Measurements from ENCODE around the gene ARSB. TPM values are rescaled to one million over a fixed set of nuclear protein-coding genes. Genes with fewer than 3 reads are reported as not detected.
"Not testable (repeated sequence)": the region's sequence is repeated elsewhere in the genome, so short reads cannot be mapped to it uniquely, and the experiment has no call there.

The ARSB gene
- polyA plus RNA-seq, 4 donors = 17.6 to 20.6 (median 19.0) TPM

DNA sequence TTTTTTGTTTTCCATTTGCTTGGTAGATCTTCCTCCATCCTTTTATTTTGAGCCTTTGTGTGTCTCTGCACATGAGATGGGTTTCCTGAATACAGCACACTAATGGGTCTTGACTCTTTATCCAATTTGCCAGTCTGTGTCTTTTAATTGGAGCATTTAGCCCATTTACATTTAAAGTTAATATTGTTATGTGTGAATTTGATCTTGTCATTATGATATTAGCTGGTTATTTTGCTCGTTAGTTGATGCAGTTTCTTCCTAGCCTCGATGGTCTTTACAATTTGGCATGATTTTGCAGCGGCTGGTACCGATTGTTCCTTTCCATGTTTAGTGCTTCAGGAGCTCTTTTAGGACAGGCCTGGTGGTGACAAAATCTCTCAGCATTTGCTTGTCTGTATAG, 133.2 kb downstream of the ARSB start:
- not testable (repeated sequence) for DNase-seq (ENCODE audit: low read depth in 4 of 4, low spot score in 2 of 4)

DNA sequence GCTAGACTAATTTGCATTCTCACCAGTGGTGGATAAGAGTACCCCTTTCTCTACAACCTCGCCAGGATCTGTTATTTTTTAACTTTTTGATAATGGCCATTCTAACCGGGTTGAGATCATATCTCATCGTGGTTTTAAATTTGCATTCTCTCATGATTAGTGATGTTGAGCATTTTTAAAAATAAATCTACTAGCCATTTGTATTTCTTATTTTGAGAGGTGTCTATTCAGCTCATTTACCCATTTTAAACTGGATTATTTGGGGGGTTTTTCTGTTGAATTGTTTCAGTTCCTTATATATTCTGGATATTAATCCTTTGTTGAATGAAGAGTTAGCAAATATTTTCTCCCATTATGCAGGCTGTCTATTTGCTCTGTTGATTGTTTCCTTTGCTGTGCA, 139.6 kb downstream of the ARSB start:
- DNase-seq (ENCODE audit: low read depth in 4 of 4, low spot score in 2 of 4) = no peak

DNA sequence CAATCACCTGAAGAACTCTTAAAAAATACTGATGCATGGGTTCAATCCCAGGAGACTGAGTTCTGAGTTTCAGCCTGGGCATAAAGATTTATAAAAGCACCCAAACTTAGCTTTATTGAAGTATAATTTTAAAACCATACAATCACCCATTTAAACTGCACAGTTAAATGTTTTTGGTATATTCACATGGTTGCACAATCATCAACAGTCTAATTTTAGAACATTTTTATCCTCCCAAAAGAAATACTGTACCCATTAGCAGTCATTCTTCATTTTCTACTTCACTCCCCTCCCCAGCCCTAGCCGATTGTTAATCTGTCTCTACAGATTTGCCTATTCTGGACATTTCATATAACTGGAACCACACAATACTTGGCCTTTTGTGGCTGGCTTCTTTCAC, 141.7 kb downstream of the ARSB start:
- no peak for DNase-seq (ENCODE audit: low read depth in 4 of 4, low spot score in 2 of 4)

DNA sequence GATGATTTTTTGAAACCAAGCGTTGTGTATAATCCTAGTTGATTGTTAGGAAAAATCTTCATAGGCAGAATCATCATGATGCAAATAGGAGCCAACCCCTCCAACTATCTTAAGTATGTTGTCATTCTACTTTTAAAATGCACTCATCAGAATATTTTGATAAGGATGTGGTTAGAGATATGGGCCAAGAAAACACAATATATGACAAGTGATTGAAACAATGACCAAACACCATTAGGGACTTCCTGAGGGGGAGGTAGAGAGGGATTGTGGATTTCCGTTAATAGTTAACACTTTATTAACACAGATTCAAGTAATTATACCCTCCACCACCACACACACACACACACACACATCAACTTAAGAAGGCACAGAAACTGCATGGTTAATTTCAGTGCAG, 143.3 kb downstream of the ARSB start:
- no peak for DNase-seq (ENCODE audit: low read depth in 4 of 4, low spot score in 2 of 4)

DNA sequence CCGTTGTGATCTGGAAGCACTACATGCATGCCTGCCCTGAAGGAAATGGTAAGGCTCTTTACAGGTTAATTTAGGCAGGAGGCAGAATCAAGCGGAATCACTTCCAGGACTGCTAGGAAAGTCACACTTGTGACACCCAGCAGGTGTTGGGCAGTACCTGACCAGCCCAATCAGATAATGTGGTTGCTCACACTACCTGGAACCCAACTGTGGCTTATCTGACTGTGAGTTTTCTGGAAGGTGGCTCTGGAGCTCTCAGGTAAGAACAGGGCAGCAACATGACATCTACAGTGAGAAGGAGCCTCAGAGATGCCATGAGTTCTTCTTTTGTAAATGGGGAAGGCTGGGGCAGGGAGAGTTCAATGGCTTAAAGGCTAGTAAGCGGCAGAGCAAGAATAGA, 146.4 kb downstream of the ARSB start:
- DNase-seq (ENCODE audit: low read depth in 4 of 4, low spot score in 2 of 4) = no peak

DNA sequence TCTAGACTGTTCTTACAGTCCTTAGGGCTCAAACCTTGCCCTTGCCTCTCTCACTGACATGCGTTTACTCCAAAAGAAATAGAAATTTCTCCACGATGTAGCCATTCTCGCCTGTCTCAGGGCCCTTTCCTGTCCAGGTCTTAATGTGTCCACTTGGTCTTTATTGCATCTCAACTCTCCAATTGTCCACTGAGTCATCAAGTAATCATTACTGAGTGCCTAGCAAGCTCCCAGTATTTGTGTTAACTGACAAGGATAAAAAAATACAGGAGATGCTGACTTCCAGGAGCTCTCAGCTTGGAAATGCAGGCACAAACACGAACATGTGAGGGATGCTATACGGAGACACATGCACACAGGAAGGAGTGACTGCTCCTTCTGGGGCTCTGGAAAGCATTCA, 147.3 kb downstream of the ARSB start:
- DNase-seq (ENCODE audit: low read depth in 4 of 4, low spot score in 2 of 4) = no peak

DNA sequence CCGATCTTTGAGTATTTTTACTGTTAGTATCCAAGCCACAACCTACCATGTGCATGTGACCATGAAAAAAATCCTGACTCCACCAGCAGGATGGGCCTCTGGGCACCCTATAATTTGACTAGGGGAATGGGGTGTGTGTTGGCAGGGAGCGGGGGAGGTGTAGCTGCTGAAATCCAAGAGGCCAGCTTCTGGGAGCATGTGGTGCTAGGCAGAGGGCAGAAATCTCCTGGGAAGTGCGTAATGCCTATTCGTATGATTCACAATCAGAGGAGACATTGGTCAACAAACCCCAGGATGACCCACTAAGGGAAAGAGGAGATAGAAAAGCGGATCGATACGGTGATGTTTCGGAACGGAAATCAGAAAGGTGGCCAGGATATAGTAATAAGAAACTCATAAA, 149.9 kb downstream of the ARSB start:
- DNase-seq (ENCODE audit: low read depth in 4 of 4, low spot score in 2 of 4) = no peak

DNA sequence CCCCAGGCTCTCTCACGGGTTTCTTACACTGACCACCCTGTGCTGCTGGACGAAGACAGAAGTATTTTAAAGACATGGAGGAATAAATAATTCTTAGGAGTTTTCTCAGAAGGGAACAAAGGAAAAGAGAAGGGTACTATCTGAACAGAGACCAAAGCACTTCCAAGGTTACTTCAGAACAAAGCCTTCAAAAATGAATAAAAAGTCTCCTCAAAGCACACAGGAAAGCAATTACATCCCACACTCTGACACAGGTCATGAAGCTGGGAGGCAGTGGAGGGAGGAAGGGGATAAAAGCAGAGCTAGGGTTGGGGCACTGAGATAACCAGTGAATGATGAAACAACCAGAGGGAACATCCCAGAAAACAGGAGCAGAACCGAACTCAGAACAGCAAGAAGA, 151.8 kb downstream of the ARSB start:
- DNase-seq (ENCODE audit: low read depth in 4 of 4, low spot score in 2 of 4) = no peak

DNA sequence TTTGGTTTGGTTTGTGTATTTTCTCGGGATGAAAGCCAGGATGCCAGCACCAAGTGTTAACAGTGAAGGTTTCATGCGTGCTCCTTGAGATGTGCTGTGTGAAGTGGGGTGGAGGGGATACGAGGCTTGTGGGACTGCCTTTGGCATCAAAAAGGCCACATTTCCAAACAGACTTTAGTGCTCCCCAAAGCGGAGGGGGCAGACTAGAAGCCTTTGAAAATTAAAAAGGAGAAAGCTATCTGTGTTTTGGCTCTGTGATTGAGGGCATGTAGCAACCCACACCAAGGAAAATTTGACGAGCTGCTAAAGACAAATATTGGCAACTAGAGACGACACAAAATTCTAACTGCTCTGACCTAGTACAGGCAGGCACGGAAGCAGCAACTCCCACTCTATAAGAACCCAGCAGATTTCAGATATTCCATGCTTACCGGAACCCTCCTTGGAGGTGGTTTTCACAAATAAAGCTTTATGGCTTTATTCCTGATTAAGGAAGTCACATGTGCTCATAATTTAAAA, 154.5 kb downstream of the ARSB start:
- DNase-seq (ENCODE audit: low read depth in 4 of 4, low spot score in 2 of 4) = no peak

DNA sequence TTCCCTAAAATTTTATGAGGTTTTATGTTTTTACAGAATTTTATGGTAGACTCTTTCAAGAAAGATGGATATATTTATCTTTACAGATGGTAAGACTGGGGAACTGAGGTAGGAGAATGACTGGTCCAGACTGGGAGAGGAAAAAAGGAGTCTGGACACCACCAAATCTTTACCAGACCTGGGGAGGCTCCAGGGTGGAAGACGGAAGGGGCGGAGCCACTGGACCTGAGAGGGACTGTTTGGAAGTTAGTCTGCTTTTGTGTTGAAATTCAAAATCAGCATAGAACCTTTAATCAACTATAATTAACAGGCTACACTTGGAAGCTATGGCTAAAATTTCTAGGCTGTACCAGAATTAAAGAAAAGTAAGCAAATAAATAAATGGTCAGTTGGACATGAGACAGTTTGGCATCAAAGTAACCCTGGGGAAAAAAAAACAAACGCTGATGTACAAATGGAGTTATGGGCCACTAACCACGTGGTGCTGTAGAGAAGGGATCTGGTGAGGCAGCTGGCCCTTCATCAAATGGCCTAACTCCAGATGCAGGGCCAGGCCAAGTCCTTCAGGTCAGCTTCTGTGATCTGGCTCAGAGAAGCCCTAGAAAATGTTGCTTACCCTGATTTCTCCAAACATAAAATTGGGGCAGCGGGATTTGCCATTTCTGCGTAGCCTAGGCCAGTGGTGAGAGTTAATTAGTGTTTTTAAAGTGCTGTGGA, 155.1 kb downstream of the ARSB start:
- no peak for DNase-seq (ENCODE audit: low read depth in 4 of 4, low spot score in 2 of 4)

DNA sequence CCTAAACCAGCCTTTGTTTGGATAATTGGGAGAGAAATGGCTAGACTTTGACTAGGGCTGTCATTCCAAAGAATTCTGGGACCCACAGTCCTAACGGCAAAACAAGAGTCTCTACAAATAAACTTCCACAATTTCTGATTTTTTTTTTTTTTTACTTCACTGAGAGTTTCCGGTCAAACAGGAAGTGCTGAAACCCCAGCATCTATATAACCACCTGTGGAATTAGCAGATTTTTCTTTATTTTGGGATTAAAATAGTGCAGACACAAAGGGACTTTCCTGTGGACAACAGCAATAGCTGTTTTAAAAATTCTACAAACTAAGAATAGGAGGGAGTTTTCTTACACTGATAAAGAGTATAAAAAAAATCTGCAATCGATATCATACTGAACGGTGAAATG, 157.4 kb downstream of the ARSB start:
- DNase-seq (ENCODE audit: low read depth in 4 of 4, low spot score in 2 of 4) = no peak

DNA sequence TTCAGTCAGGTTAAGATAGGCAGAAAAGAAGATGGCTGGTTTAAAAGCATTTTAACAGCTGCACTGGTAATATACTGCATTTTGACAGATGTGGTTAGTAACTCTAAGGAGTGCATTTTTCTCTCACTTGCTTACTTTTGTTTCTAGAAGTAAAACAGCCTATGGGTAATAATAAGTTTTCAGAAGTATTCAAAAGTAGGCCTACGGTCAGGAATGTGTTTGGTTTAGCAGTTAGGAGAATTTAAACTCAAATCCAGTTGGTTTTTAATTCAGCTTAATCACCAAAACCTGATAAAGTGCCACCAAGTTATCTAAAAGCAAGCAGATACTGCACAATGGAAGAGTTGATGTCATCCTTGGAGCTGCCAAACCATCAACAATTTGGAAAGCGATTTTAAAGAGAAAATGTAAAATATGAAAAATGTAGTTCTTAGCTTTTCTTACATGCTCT, 160.3 kb downstream of the ARSB start:
- DNase-seq (ENCODE audit: low read depth in 4 of 4, low spot score in 2 of 4) = peak in 1 of 4 donors; percentile 45

DNA sequence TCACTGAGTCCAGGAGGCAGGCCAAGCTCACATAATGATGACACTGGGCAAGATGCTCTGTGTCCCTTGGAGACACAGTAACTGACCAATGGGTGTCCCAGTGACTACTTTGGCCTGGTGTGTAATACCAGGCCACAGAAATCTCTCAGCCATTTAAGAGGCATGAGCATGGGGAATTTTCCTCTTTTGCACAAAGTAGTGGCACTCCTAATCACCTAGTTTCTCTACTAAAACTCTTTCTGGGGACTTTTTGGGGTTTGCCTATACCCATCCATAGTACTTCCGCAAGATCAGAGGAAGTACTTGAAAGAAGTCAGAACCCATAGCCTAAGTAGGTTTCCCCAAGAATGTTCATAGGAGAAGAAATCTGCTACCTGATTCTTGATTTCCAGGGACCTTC, 161.9 kb downstream of the ARSB start:
- DNase-seq (ENCODE audit: low read depth in 4 of 4, low spot score in 2 of 4) = no peak

DNA sequence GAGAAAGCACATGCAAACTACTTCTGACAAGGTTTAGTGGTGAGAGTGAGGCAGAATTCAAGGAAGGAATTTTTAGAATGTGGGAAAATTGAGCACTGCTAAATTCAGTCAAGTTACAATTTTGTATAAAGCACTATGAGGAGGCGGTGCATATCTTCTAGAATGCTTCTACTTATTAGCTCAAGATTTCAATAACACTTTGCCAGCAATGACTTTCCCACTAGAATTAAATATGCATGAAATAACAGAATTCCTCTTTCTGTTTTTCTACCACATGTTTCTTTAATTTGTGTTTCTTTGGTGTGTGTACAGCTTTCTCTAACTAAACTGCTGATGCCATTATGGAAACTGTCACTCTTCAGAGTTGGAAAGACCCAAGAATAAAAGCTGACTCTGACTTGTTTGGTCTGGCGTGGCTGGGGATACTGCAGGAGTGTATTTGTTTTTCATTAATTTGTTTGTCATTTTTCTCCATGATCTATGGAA, 163.5 kb downstream of the ARSB start:
- DNase-seq (ENCODE audit: low read depth in 4 of 4, low spot score in 2 of 4) = peak in 1 of 4 donors; percentile 43

DNA sequence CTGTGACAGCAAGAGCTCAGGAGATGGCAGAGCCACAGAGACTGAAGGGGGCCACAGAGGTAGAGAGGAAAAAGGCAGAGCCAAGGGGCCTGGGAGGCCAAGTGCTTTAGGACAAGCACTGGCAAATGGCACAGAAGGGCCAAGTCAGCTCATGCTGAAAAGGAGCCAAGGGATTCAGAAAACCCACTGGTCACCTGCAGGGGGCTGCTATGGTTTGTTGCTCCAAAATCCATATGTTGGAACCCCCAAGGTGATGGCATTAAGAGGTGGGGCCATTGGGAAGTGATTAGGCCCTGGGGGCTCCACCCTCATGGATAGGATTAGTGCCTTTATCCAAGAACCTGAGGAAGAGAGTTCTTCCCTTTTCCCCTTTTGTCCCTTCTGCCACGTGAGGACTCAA, 165.4 kb downstream of the ARSB start:
- no peak for DNase-seq (ENCODE audit: low read depth in 4 of 4, low spot score in 2 of 4)

DNA sequence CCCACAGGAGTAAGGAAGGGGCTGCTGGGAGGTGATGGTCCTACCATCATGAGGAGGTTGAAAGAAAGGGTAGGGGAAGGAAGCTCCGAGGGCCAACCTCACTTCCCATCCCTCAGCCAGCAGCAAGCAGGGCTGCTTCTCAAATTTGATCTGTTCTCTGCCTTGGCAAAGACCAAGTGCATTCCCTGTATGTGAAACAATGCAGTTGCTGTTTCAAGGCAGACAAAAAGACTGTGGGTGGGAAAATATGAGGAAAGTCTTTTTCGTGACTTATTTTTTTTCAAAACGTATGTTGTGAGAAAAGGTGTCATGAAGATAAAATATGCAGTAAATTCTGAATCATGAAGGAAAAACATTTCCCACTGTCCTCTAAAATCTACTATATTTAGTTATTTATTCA, 165.9 kb downstream of the ARSB start:
- no peak for DNase-seq (ENCODE audit: low read depth in 4 of 4, low spot score in 2 of 4)

DNA sequence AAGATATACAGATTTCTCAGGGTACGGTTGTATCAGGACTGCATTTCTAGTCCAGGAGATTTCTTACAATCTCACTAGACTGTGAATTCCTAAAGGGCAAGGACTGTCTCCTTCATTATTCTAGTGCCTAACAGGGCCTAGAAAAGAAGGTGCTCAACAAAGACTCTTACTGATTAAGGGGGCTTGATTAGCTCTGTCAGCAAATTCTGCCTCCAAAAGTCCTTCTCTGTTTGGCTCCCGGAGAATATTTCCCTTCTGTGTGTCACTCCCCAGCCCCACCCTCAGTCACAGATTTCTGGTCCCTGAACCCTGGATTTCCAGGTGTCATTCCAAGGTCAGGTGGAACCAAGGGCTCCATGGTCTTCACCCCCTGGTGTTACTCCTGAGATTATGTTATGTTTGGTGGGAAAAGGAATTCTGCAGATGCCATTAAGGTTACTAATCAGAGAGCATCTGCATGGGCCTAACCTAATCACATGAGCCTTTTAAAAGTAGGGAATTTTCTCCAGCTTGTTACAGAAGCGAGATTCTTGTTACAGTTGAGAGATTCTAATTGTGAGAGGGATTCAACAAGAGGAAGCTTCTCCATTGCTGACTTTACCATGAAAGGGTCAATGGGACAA, 168.9 kb downstream of the ARSB start:
- DNase-seq (ENCODE audit: low read depth in 4 of 4, low spot score in 2 of 4) = no peak

DNA sequence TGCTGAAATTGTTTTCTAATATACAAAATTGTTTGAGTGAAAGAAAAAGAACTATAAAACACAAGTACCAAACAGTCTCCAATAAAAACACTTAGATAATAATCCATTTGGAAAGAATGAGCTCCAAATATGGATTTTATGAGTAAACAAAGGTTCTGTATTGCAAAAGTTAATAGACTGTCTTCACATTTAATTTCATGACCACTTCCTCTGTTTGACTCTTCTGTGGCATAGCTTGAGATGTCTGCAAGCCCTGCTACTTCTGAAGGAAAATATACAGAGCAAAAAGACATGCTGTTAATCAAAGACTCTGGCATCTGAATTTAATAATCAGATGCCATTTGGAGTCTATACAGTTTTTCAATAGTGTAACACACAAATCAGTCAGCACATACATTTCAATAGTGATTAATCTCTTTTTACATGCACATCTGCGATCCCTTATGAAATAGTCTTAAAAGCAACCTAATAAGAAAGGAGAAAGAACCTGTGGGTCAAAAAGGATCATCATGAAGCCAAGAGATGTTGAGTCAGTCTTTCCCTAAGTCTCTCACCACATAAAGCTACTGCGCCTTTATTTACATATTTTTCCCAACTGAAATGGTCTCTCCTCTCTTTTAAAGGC, 171.1 kb downstream of the ARSB start:
- no peak for DNase-seq (ENCODE audit: low read depth in 4 of 4, low spot score in 2 of 4)

DNA sequence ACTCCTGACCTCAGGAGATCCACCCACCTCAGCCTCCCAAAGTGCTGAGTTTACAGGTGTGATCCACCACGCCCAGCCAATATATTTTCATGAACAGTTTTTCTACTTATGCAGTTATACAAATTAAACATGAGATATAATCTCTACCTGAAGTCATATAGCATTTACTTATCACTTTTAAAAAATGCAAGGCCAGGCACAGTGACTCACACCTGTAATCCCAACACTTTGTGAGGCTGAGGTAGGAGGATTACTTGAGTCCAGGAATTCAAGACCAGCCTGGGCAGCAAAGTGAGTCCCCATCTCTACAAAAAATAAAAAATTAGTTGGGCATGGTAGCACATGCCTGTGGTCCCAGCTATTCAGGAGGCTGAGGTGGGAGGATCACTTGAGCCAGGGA, 171.8 kb downstream of the ARSB start:
- no peak for DNase-seq (ENCODE audit: low read depth in 4 of 4, low spot score in 2 of 4)

DNA sequence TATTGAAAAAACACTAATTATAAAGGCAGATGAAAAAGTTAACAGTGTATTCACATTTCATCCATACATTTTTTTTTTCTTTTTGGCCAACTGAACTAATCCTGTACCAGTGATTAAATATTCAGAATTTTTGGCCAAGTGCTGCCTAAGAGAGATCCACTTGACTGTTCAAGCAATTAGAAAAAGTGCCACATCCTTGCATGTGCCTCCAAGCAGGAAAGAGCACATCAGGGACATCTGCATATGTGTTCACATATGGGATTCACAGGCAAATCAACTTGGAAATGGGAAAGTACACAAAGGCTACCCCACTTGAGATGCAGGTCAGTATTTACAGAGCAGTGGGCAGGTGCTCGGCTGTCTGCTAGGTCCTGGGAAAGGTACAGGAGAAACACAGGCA, 173.2 kb downstream of the ARSB start:
- DNase-seq (ENCODE audit: low read depth in 4 of 4, low spot score in 2 of 4) = no peak

DNA sequence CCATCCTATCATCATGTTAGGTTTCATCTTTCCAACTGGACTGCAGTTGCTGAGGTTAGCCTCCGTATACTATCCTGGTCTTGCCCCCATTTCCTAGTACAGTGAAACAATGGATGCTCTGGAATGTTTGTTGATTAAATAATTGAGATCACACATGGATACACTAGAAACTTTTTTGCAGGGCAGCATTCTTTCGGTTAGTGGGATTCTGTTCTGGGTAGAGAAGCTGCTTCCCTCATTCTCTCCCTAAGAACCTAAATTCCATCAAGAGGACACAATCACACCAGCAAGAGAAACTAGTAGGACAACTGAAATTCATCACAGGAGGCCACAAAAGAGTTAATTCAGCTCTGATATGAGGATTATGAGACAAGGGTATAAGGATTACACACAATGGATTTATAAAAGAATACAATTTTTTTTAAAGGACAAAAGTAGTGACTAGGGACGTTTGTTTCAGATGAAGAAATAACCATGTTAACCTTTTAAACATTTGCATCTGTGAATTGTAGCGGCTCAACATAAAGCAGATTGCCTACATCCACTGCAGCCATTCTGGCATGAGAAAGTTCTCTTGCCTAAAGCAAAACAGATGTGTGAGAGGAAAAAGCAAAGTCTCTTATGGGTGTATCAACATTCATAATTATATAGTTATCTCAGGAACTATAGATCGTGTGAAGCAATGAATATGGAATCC, 173.8 kb downstream of the ARSB start:
- no peak for DNase-seq (ENCODE audit: low read depth in 4 of 4, low spot score in 2 of 4)

Measured in left renal cortex interstitium (tissue), 4 donors.